Ovary (tissue), 9 donors: Measurements from ENCODE around the gene FAM13C. TPM values are rescaled to one million over a fixed set of nuclear protein-coding genes. Genes with fewer than 3 reads are reported as not detected.

ENCODE experiments used
- DNase-seq, 5 donors: peaks; one replicate each; pipeline ENCODE4 v3.0.0-alpha.2; 2019 to 2020
- H3K27ac ChIP-seq, 2 donors: fragments of 200-600 bp; one replicate each; pipeline versions ENCODE4 v1.5.1 to v1.8.0; 2019 to 2022
- H3K27me3 ChIP-seq: fragments of 200-600 bp; one replicate; pipeline ENCODE4 v1.8.0; 2022
- H3K36me3 ChIP-seq: fragments of 200-600 bp; sonication (generic); one replicate; pipeline ENCODE4 v1.5.1; 2019
- H3K4me1 ChIP-seq: one replicate; pipeline ENCODE4 v1.8.1; 2013; ENCODE audit warnings: mild to moderate bottlenecking, moderate library complexity; ENCODE audit not compliant: insufficient read depth
- H3K4me3 ChIP-seq: fragments of 200-600 bp; sonication (generic); one replicate; pipeline ENCODE4 v1.5.1; 2017
- H3K9me3 ChIP-seq, 2 donors: fragments of 200-600 bp in 1 of 2; sonication (generic) in 1 of 2; one replicate each; pipeline versions ENCODE4 v1.5.1 to v1.8.1; 2013 to 2019; ENCODE audit warnings: mild to moderate bottlenecking in 1 of 2, moderate library complexity in 1 of 2
- EP300 ChIP-seq: sonication (generic); formaldehyde crosslinking; IDR thresholded peaks from one replicate; pipeline ENCODE4 v1.6.1; 2017; ENCODE audit warnings: antibody characterized with exemption
- POLR2A ChIP-seq: fragments of 450-650 bp; IDR thresholded peaks from one replicate; pipeline ENCODE4 v1.6.1; 2017; ENCODE audit warnings: antibody characterized with exemption, mild to moderate bottlenecking, moderate library complexity
- WGBS, 3 donors: extraction: QIAGEN DNeasy Blood & Tissue Kit in 1 of 3; methylation state at CpG; one replicate each; pipeline versions ENCODE4 v1.1.5 to v1.1.7; 2013 to 2017; 5-methylcytosine and 5-hydroxymethylcytosine counted together
- intact Hi-C, 4 donors: fragments of 100-400 bp; cut with DNase I; formaldehyde crosslinking; loops; one replicate each; pipeline versions ENCODE4 v1.11.0 to v1.15.1; 2022 to 2023
- polyA plus RNA-seq, 2 donors: library from polyadenylated mRNA; stranded (reverse); fragments of 200-250 nt in 1 of 2; fragments of 350-450 nt in 1 of 2; fragmentation: Illumina TruSeq in 1 of 2; extraction: RNeasy Lipid Tissue Mini Kit (QIAGEN cat#74804) in 1 of 2; gene quantifications; one replicate each; pipeline ENCODE4 v1.2.3, GENCODE V29; 2013 to 2014
- total RNA-seq, 7 donors: library from RNA; depleted of rRNA in 2 of 7; stranded (reverse); fragments of >200 nt in 2 of 7; fragmentation: NEBNext Ultra II Directional in 3 of 7; extraction: Animal tissue kit (Norgen Biotek cat#: 25700) in 3 of 7; gene quantifications; one replicate each; pipeline versions ENCODE4 v1.1.0 to v1.2.4, GENCODE V29; 2016 to 2023
- TF ChIP-seq, protein P1 (sequence below), 3 donors: fragments of 450-650 bp in 2 of 3; fragments of 200-600 bp in 1 of 3; IDR thresholded peaks; one replicate each; pipeline versions ENCODE4 v1.5.1 to v1.8.0; 2016 to 2022; ENCODE audit warnings: antibody characterized with exemption in 3 of 3, mild to moderate bottlenecking in 1 of 3
- donor health status: DM: no; HTN: no; CAD: no; lungs with moderate emphysema.
- donor health status: DM: no; HTN: no; CAD: no.
- donor health status: Bipolar disorder and iron deficiency.
- donor health status: DM: yes; HTN: yes; CAD: no.
- donor health status: DM: no; HTN: no; CAD: no.
- donor health status: DM: yes; HTN: yes; CAD: no.

Gene FAM13C
- total and polyA plus RNA-seq, 9 donors = 11.9 to 35.2 (median 20.2) TPM

DNA sequence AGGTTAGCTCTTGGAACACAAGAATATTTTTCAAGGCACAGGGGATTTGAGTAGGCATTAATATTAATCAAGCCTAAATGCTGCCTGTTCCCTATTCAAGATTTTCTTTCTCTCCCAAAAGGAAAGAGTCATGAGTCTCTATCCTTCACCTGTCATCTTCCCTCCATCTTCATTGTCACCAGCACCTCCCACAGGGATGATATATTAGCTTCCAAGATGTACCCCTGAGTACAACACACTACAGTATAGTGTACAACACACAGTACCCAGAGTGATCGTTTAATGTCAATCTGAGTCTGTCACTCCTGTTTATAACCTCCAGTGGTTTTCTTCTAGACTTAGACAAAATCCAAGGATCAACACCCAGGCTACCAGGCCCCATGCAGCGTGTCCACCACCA lies 50.1 kb downstream of the FAM13C start:
- no peak overlapping the region for H3K4me3 ChIP-seq
- no peak for DNase-seq
- H3K4me1 ChIP-seq = peaks cover 15% of the 10 kb centered on the region
- no peaks in the 10 kb centered on the region for H3K9me3 ChIP-seq
- H3K27ac ChIP-seq = no peak overlapping the region
- intact Hi-C loops = no loop called here
- H3K27me3 ChIP-seq = no peaks in the 10 kb centered on the region
- 96 to 98% (median 97%) methylated on average over 2 of the region's 2 CpGs for WGBS, 3 donors
- no peaks in the 10 kb centered on the region for H3K36me3 ChIP-seq
- TF ChIP-seq, protein P1, sequence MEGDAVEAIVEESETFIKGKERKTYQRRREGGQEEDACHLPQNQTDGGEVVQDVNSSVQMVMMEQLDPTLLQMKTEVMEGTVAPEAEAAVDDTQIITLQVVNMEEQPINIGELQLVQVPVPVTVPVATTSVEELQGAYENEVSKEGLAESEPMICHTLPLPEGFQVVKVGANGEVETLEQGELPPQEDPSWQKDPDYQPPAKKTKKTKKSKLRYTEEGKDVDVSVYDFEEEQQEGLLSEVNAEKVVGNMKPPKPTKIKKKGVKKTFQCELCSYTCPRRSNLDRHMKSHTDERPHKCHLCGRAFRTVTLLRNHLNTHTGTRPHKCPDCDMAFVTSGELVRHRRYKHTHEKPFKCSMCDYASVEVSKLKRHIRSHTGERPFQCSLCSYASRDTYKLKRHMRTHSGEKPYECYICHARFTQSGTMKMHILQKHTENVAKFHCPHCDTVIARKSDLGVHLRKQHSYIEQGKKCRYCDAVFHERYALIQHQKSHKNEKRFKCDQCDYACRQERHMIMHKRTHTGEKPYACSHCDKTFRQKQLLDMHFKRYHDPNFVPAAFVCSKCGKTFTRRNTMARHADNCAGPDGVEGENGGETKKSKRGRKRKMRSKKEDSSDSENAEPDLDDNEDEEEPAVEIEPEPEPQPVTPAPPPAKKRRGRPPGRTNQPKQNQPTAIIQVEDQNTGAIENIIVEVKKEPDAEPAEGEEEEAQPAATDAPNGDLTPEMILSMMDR (IDR thresholded peaks at IDR 0.05) = no peak
- TF ChIP-seq EP300 = no peak
- TF ChIP-seq POLR2A = no peak

DNA sequence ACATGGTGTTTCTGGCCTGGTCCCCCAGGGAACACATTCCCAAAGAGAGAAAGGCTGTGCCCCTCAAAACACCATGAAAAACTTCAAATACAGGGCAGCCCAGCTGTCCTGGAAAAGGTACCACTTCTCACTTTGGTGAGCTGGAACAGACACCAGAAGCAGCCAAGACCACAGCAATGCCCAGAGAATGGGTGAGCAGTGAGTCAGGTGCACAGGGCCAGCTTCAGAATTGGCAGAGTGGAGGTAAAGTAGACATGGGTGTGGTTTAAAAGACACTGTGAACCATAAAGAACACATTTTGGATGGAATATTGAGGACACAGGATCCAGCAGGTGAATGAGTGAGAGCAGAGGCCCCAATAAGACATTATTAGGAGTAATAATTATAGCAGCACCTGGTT lies 51.3 kb downstream of the FAM13C start:
- peaks cover 15% of the 10 kb centered on the region for H3K4me1 ChIP-seq
- no peaks in the 10 kb centered on the region for H3K27me3 ChIP-seq
- intact Hi-C loops = no loop called here
- H3K4me3 ChIP-seq = no peak overlapping the region
- no peaks in the 10 kb centered on the region for H3K9me3 ChIP-seq
- no peak for DNase-seq
- no peaks in the 10 kb centered on the region for H3K36me3 ChIP-seq
- H3K27ac ChIP-seq = no peak overlapping the region
- TF ChIP-seq POLR2A (no peak), EP300 (no peak)
- TF ChIP-seq, protein P1 (IDR thresholded peaks at IDR 0.05) = no peak

DNA sequence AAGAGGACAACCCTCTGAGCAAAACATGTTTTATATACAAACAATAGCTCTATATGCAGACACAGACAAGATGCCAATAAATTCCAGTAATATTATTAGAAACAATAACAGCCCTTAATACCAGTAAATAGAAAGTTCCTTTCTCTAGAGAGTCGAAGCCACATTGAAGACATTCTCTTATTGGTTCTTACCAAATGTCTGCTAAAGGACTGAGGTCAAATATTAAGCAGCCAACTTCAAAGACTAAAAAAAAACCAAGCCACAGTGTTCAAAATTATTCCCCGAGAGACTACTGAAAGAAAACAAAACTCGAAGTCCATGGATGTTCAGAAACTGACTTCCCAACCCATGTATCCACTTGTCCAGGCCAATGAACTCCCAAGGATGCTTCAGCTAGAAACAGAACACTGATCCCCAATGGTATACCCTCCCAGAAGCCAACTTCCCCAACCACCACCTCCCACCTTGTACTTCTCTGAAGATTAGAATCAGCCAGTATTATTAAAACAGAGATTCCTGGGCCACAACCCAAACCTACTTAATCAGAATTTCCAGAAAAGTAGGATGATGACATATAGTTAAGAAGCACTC lies 51.9 kb downstream of the FAM13C start:
- 64 to 72% (median 70%) methylated on average over 3 of the region's 3 CpGs for WGBS, 3 donors
- Histone ChIP-seq H3K27me3 (no peaks in the 10 kb centered on the region), H3K4me3 (no peak overlapping the region), H3K36me3 (no peaks in the 10 kb centered on the region), H3K9me3 (no peaks in the 10 kb centered on the region), H3K4me1 (peaks cover 14% of the 10 kb centered on the region), H3K27ac (no peak overlapping the region)
- DNase-seq = no peak
- TF ChIP-seq POLR2A (no peak), EP300 (no peak)
- TF ChIP-seq, protein P1 (IDR thresholded peaks at IDR 0.05) = no peak
- intact Hi-C loops = no loop called here

DNA sequence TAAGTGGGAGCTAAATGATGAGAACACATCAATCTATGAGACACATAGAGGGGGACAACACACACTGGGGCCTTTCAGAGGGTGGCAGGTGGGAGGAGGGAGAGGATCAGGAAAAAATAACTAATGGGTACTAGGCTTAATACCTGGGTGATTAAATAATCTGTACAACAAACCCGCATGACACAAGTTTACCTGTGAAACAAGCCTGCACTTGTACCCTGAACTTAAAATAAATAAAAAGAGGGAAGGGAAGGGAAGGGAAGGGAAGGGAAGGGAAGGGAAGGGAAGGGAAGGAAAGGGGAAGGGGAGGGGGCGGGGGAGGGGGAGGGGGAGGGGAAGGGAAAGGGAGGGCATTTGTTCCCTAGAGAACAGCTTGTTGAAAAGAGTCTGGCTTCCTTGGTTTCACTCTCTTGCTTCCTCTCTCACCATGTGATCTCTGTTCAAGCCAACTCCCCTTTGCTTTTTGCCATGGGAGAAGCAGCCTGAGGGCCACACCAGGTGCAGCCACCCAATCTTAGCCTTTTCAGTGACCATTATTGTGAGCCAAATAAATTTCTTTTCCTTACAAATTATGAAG lies 57.7 kb downstream of the FAM13C start:
- H3K9me3 ChIP-seq = no peaks in the 10 kb centered on the region
- no peaks in the 10 kb centered on the region for H3K36me3 ChIP-seq
- WGBS, 3 donors = 78 to 83% (median 81%) methylated on average over 2 of the region's 2 CpGs
- H3K27me3 ChIP-seq = no peaks in the 10 kb centered on the region
- H3K27ac ChIP-seq = no peak overlapping the region
- peaks cover 9% of the 10 kb centered on the region for H3K4me1 ChIP-seq
- no peak overlapping the region for H3K4me3 ChIP-seq
- no peak for DNase-seq
- TF ChIP-seq EP300 (no peak), POLR2A (no peak)
- TF ChIP-seq, protein P1 (IDR thresholded peaks at IDR 0.05) = no peak
- intact Hi-C loops = no loop called here
